PFSK-1 (cell line): Measurements from ENCODE around the gene SEPSECS.

Experiments used
- FOXP2 ChIP-seq: optimal IDR thresholded peaks from 2 replicates; pipeline ENCODE3; 2011; ENCODE audit warnings: borderline replicate concordance, control low read depth, inconsistent platforms; ENCODE audit not compliant: insufficient read depth; ENCODE audit errors: extremely low read length, extremely low read depth
- POLR2AphosphoS5 ChIP-seq: IDR thresholded peaks from 2 replicates; pipeline ENCODE4 v1.6.1; 2012; ENCODE audit warnings: low read depth, mild to moderate bottlenecking, control low read depth, low read length, moderate library complexity
- SIN3A ChIP-seq: IDR thresholded peaks from 2 replicates; pipeline ENCODE4 v1.6.1; 2012; ENCODE audit warnings: mild to moderate bottlenecking, low read length, moderate library complexity, borderline replicate concordance; ENCODE audit not compliant: insufficient read depth
- TAF1 ChIP-seq: IDR thresholded peaks from 2 replicates; pipeline ENCODE4 v1.6.1; 2012; ENCODE audit warnings: low read length, control low read depth, borderline replicate concordance; ENCODE audit not compliant: insufficient read depth
- TF ChIP-seq, protein P1 (sequence below), 2 experiments: IDR thresholded peaks; 2 replicates each; pipeline versions ENCODE4 v1.6.1 to v1.8.0; 2011 to 2012; ENCODE audit warnings: low read depth in 2 of 2, low read length in 2 of 2, control low read depth in 1 of 2, inconsistent platforms in 1 of 2, mild to moderate bottlenecking in 1 of 2, moderate library complexity in 1 of 2; ENCODE audit not compliant: insufficient read depth in 1 of 2

Gene SEPSECS

DNA sequence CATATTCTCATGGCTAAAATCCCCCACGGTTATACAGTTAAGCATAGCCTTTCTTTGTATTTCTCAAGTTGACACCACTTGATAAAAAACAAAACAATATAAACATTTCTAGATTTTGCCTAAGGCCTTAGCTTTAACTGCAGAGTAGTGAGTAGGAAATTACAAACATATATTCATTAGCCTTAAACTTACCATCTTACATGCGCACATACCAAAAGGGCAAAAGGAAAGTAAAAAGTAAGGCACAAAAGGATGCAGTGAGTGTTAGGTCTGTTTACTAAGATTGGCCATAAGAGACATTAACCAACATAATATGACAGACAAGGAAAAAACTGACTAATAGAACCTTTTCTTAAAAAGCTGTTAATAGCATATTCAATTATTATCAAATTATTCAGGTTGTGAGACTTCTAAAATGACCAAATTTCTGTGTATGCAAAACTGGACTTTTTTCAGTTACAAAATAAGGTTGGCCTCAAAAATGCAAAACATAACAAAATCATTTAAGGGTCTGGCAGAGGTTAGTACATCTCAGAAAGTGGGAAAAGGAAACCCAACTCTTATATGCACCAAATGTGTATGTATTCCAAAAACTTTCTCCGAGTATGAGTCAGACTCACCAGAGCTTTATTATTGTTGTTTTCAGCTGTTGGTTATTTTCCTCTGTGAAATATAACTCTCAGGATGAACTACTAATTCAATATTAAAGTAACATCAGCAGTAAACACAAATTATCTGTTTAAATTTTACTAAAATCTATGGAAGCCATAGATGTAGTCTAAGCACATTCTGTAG lies 39.9 kb downstream of the SEPSECS start:
- no peak for TF ChIP-seq TAF1
- no peak for TF ChIP-seq POLR2AphosphoS5
- TF ChIP-seq FOXP2 = no peak
- no peak for TF ChIP-seq SIN3A
- TF ChIP-seq, protein P1, sequence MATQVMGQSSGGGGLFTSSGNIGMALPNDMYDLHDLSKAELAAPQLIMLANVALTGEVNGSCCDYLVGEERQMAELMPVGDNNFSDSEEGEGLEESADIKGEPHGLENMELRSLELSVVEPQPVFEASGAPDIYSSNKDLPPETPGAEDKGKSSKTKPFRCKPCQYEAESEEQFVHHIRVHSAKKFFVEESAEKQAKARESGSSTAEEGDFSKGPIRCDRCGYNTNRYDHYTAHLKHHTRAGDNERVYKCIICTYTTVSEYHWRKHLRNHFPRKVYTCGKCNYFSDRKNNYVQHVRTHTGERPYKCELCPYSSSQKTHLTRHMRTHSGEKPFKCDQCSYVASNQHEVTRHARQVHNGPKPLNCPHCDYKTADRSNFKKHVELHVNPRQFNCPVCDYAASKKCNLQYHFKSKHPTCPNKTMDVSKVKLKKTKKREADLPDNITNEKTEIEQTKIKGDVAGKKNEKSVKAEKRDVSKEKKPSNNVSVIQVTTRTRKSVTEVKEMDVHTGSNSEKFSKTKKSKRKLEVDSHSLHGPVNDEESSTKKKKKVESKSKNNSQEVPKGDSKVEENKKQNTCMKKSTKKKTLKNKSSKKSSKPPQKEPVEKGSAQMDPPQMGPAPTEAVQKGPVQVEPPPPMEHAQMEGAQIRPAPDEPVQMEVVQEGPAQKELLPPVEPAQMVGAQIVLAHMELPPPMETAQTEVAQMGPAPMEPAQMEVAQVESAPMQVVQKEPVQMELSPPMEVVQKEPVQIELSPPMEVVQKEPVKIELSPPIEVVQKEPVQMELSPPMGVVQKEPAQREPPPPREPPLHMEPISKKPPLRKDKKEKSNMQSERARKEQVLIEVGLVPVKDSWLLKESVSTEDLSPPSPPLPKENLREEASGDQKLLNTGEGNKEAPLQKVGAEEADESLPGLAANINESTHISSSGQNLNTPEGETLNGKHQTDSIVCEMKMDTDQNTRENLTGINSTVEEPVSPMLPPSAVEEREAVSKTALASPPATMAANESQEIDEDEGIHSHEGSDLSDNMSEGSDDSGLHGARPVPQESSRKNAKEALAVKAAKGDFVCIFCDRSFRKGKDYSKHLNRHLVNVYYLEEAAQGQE (IDR thresholded peaks at IDR 0.05; ENCODE audit: insufficient read depth in 1 of 2, low read depth in 2 of 2, low read length in 2 of 2) = no peak

DNA sequence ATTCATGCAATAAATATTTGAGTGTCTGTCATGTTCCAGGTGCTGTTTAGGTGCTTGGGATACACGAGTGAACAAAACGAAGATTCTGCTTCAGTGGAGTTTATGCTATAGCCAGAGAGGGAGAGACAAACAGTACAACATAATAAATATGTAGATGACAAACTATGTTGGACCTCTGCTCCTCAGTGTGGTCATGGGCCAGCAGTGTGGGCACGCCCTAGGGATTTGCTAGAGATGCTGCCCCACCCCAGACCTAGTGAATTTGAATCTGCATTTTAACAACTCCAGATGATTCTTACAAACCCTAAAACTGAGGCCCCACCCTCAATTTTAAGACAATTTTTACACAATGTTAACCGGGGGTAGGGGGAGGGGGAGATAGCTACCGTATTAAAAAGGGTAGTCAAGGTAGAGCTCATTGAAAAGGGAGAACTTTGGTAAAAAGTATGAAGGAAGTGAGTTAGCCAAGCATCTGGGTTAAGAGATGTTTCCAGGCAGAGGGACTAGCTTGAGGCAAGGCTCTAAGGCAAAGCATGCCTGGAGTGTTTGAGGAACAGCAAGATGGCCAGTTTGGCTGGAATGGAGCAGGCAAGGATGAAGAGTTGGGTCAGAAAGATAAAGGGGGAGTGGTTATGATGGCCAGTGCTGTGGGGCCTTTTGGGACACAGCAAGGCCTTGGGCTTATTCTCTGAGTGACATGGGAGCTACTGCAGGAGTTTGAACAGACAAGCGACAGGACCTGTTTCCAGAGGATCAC lies 42.4 kb downstream of the SEPSECS start:
- TF ChIP-seq POLR2AphosphoS5 = no peak
- TF ChIP-seq, protein P1 (IDR thresholded peaks at IDR 0.05; ENCODE audit: insufficient read depth in 1 of 2, low read depth in 2 of 2, low read length in 2 of 2) = no peak
- TF ChIP-seq TAF1 = no peak
- no peak for TF ChIP-seq SIN3A
- TF ChIP-seq FOXP2 = no peak

DNA sequence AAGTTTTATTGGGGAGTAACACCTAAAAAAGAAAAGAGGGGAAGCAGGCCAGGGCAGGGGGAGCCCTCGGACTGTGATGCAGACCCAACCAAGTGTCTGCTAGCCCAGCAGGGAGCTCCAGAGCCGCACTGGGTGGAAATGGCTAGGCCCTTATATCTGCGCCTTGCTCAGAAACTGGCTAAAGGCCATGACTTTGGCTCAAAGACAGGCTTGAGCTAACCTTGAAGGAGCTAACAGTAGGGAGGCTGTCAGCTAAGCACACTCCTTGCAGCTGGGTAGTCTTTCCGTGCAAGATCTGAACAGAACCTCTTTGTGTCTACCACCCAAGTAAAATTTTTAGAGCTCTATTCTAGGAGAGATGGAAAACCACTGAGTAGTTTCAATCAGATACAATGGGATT lies 43.0 kb downstream of the SEPSECS start:
- TF ChIP-seq FOXP2 (no peak), SIN3A (no peak)

DNA sequence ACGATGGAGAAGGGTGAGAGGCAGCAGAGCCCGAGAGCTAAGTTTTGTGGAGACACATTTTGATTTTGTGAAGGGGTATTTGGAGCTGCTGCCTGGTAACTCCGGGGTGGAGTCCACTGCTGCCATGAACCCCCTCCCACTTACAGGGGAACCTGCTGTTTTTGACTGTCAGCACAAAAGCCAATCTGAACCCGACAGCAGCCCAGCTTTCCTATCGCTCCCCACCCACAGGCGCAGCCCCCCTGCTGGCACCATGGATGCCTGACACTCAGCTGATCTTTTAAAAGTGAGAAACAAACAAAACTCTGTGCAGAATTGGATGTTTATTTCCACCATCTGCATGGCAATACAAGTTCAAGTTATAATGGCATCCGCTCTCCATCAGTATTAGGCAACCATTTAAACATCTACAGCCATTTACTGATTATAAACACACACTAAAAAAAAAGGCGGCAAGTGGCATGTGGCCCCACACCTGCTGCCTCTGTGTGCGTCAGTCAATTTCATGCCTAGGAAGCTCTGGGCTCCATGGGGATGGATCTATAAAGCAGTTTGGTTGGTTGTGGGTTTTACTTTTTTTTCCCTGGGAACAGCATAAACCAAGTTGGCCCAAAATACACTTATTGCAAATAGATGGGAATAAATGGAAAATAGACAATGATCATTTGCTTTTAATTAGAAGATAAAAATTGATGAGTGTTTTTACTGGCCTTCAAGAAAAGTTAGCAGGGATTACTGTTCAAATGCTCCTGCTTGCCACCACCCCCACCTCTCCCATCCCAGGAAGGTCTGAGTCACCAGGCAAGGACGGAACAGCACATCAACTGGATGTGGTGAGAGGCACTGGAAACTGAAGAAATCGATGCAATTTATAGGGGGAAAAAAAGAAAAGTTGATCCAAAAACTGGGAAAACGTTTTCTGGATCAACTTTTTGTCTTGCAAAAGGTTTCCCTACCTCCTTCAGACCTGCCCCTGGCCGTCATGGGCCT lies 46.0 kb downstream of the SEPSECS start:
- TF ChIP-seq TAF1 = no peak
- TF ChIP-seq FOXP2 = no peak
- TF ChIP-seq, protein P1 (IDR thresholded peaks at IDR 0.05; ENCODE audit: insufficient read depth in 1 of 2, low read depth in 2 of 2, low read length in 2 of 2) = no peak

DNA sequence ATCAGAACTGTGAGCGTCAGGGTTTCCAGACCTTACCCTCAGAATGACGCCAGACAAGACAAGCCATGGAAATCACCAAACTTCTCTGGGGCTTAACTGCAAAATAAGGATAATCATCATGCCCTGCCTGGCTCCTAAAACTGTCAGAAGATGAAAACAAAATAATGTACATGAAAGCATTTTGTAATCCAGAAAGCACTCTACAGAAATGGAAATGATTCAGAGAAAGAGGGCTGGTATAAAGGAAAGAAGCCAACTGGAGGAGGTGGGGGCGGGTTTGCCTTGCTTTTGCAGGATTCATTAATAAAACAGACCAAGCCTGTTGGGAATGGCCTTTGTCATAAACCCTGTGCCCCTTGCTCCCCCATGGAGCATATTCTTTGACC lies 47.3 kb downstream of the SEPSECS start:
- TF ChIP-seq FOXP2 (no peak), SIN3A (no peak), TAF1 (no peak), POLR2AphosphoS5 (no peak)
- TF ChIP-seq, protein P1 (IDR thresholded peaks at IDR 0.05; ENCODE audit: insufficient read depth in 1 of 2, low read depth in 2 of 2, low read length in 2 of 2) = no peak
